HepG2 (cell line): ENCODE data around the gene PLEKHG5. TPM values are rescaled to one million over a fixed set of nuclear protein-coding genes. Genes with fewer than 3 reads are reported as not detected.

Experiments
- ATF1 ChIP-seq: IDR thresholded peaks from 2 replicates; pipeline ENCODE4 v1.6.1; 2016; ENCODE audit warnings: mild to moderate bottlenecking, control low read depth
- FLYWCH1 ChIP-seq: sonication (generic); formaldehyde crosslinking; IDR thresholded peaks from 2 replicates; pipeline ENCODE4 v1.8.1; 2023; ENCODE audit warnings: mild to moderate bottlenecking, missing genetic modification reagents
- HIVEP1 ChIP-seq: sonication (generic); formaldehyde crosslinking; IDR thresholded peaks from 2 replicates; pipeline ENCODE4 v1.4.0; 2020; ENCODE audit warnings: mild to moderate bottlenecking, missing genetic modification reagents
- HNRNPLL ChIP-seq: fragments of 200-400 bp; formaldehyde crosslinking; IDR thresholded peaks from 2 replicates; pipeline ENCODE4 v1.6.1; 2017; ENCODE audit warnings: mild to moderate bottlenecking, low read depth, low read length; ENCODE audit not compliant: poor library complexity, severe bottlenecking
- HOXA7 ChIP-seq: sonication (generic); formaldehyde crosslinking; IDR thresholded peaks from 2 replicates; pipeline ENCODE4 v1.8.1; 2022; ENCODE audit warnings: mild to moderate bottlenecking, missing genetic modification reagents, moderate library complexity
- PCBP1 ChIP-seq: fragments of 200-400 bp; formaldehyde crosslinking; IDR thresholded peaks from 2 replicates; pipeline ENCODE4 v1.6.1; 2017; ENCODE audit warnings: mild to moderate bottlenecking, low read depth, low read length, borderline replicate concordance
- RAD51 ChIP-seq: fragments of 450-650 bp; IDR thresholded peaks from 2 replicates; pipeline ENCODE4 v1.6.1; 2016; ENCODE audit warnings: borderline replicate concordance
- SNAPC2 ChIP-seq: sonication (generic); formaldehyde crosslinking; IDR thresholded peaks from 2 replicates; pipeline ENCODE4 v1.8.1; 2022; ENCODE audit warnings: mild to moderate bottlenecking, missing genetic modification reagents
- TBX2 ChIP-seq: sonication (generic); formaldehyde crosslinking; IDR thresholded peaks from 2 replicates; pipeline ENCODE4 v1.5.0; 2020; ENCODE audit warnings: missing genetic modification reagents, mild to moderate bottlenecking, borderline replicate concordance
- ZBTB1 ChIP-seq: sonication (generic); formaldehyde crosslinking; IDR thresholded peaks from 2 replicates; pipeline ENCODE4 v1.4.0; 2020; ENCODE audit warnings: missing genetic modification reagents, borderline replicate concordance
- ZNF253 ChIP-seq: sonication (generic); formaldehyde crosslinking; IDR thresholded peaks from 2 replicates; pipeline ENCODE4 v1.8.0; 2022; ENCODE audit warnings: mild to moderate bottlenecking, missing genetic modification reagents, borderline replicate concordance
- ZNF430 ChIP-seq: sonication (generic); formaldehyde crosslinking; IDR thresholded peaks from 2 replicates; pipeline ENCODE4 v1.9.0; 2021; ENCODE audit warnings: mild to moderate bottlenecking, missing genetic modification reagents
- ZNF670 ChIP-seq: sonication (generic); formaldehyde crosslinking; IDR thresholded peaks from 2 replicates; pipeline ENCODE4 v1.8.0; 2022; ENCODE audit warnings: mild to moderate bottlenecking, missing genetic modification reagents, borderline replicate concordance
- ZNF7 ChIP-seq: IDR thresholded peaks from 2 replicates; pipeline ENCODE4 v1.6.1; 2016; ENCODE audit warnings: missing biosample characterization, missing genetic modification reagents
- ZNF776 ChIP-seq: sonication (generic); formaldehyde crosslinking; IDR thresholded peaks from 2 replicates; pipeline ENCODE4 v1.4.0; 2020; ENCODE audit warnings: mild to moderate bottlenecking, missing genetic modification reagents
- polyA plus RNA-seq, 8 experiments: library from polyadenylated mRNA; depleted of rRNA in 3 of 8; stranded (reverse) in 7 of 8; unstranded in 1 of 8; fragments of >200 nt; fragmentation: Illumina TruSeq in 4 of 8; extraction: Trizol in 4 of 8; gene quantifications; 2 replicates each; pipeline versions ENCODE4 v1.2.1 to v1.2.3, GENCODE V29; 2011 to 2016; ENCODE audit warnings: low read depth in 4 of 8, missing spikeins in 1 of 8, mixed read lengths in 1 of 8; ENCODE audit not compliant: insufficient read depth in 1 of 8
- total RNA-seq, 5 experiments: library from RNA; depleted of rRNA; stranded (reverse); fragments of >200 nt; fragmentation: Illumina TruSeq; extraction: Trizol; gene quantifications; 2 replicates each; pipeline ENCODE4 v1.2.3, GENCODE V29; 2016; ENCODE audit warnings: low read depth in 1 of 5
- TF ChIP-seq, protein P1 (sequence below): sonication (generic); formaldehyde crosslinking; IDR thresholded peaks from 2 replicates; pipeline ENCODE4 v1.4.0; 2020; ENCODE audit warnings: mild to moderate bottlenecking, missing genetic modification reagents
- TF ChIP-seq, protein P2 (sequence below): sonication (generic); formaldehyde crosslinking; IDR thresholded peaks from 2 replicates; pipeline ENCODE4 v1.4.0; 2020; ENCODE audit warnings: mild to moderate bottlenecking, missing genetic modification reagents
- TF ChIP-seq, protein P3 (sequence below): sonication (generic); formaldehyde crosslinking; IDR thresholded peaks from 2 replicates; pipeline ENCODE4 v1.4.0; 2020; ENCODE audit warnings: missing genetic modification reagents
- TF ChIP-seq, protein P4 (sequence below): sonication (generic); formaldehyde crosslinking; IDR thresholded peaks from 2 replicates; pipeline ENCODE4 v1.4.0; 2020; ENCODE audit warnings: missing genetic modification reagents

Gene PLEKHG5
- total and polyA plus RNA-seq, 2 of the 13 experiments (the other 11 are each of a cell fraction or from before 2014, with no cell fraction given) = 1.9 to 3.5 TPM

DNA sequence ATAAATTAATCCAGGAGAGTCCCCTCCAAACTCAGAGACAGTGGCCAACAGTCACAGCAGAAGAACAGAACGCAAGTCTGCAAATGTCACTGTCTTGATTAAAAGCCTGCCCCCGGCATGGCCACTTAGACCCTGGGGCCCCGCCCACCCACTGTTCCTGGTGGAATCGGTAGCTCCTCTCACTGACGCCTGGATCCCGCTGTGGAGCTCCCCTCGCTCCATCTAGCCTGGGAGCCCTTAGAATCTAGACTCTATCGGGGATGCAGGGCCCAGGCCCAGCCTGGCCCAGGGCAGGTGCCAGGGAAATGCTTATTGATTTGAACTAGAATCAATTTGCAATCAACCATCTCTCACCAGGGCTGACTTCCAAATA lies 21.4 kb upstream of the PLEKHG5 start (continued):
- TF ChIP-seq, protein P1, sequence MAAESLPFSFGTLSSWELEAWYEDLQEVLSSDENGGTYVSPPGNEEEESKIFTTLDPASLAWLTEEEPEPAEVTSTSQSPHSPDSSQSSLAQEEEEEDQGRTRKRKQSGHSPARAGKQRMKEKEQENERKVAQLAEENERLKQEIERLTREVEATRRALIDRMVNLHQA (CRISPR knock-in tag) = no peak
- TF ChIP-seq TBX2 (CRISPR knock-in tag) (no peak), ZNF253 (CRISPR knock-in tag) (no peak), ZNF7 (no peak), RAD51 (no peak), SNAPC2 (CRISPR knock-in tag) (no peak), ZNF776 (CRISPR knock-in tag) (no peak), ZBTB1 (CRISPR knock-in tag) (no peak), ZNF430 (CRISPR knock-in tag) (0 out of 2 replicates have a peak, but pooled peaks have one; percentile 20), ATF1 (CRISPR knock-in tag) (no peak), HIVEP1 (CRISPR knock-in tag) (no peak), PCBP1 (no peak), FLYWCH1 (CRISPR knock-in tag) (no peak), HOXA7 (CRISPR knock-in tag) (no peak), ZNF670 (CRISPR knock-in tag) (no peak), HNRNPLL (no peak)
- TF ChIP-seq, protein P2, sequence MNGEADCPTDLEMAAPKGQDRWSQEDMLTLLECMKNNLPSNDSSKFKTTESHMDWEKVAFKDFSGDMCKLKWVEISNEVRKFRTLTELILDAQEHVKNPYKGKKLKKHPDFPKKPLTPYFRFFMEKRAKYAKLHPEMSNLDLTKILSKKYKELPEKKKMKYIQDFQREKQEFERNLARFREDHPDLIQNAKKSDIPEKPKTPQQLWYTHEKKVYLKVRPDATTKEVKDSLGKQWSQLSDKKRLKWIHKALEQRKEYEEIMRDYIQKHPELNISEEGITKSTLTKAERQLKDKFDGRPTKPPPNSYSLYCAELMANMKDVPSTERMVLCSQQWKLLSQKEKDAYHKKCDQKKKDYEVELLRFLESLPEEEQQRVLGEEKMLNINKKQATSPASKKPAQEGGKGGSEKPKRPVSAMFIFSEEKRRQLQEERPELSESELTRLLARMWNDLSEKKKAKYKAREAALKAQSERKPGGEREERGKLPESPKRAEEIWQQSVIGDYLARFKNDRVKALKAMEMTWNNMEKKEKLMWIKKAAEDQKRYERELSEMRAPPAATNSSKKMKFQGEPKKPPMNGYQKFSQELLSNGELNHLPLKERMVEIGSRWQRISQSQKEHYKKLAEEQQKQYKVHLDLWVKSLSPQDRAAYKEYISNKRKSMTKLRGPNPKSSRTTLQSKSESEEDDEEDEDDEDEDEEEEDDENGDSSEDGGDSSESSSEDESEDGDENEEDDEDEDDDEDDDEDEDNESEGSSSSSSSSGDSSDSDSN (CRISPR knock-in tag) = peak; percentile 2; the same call in 1 of the 2 replicates
- TF ChIP-seq, protein P3, sequence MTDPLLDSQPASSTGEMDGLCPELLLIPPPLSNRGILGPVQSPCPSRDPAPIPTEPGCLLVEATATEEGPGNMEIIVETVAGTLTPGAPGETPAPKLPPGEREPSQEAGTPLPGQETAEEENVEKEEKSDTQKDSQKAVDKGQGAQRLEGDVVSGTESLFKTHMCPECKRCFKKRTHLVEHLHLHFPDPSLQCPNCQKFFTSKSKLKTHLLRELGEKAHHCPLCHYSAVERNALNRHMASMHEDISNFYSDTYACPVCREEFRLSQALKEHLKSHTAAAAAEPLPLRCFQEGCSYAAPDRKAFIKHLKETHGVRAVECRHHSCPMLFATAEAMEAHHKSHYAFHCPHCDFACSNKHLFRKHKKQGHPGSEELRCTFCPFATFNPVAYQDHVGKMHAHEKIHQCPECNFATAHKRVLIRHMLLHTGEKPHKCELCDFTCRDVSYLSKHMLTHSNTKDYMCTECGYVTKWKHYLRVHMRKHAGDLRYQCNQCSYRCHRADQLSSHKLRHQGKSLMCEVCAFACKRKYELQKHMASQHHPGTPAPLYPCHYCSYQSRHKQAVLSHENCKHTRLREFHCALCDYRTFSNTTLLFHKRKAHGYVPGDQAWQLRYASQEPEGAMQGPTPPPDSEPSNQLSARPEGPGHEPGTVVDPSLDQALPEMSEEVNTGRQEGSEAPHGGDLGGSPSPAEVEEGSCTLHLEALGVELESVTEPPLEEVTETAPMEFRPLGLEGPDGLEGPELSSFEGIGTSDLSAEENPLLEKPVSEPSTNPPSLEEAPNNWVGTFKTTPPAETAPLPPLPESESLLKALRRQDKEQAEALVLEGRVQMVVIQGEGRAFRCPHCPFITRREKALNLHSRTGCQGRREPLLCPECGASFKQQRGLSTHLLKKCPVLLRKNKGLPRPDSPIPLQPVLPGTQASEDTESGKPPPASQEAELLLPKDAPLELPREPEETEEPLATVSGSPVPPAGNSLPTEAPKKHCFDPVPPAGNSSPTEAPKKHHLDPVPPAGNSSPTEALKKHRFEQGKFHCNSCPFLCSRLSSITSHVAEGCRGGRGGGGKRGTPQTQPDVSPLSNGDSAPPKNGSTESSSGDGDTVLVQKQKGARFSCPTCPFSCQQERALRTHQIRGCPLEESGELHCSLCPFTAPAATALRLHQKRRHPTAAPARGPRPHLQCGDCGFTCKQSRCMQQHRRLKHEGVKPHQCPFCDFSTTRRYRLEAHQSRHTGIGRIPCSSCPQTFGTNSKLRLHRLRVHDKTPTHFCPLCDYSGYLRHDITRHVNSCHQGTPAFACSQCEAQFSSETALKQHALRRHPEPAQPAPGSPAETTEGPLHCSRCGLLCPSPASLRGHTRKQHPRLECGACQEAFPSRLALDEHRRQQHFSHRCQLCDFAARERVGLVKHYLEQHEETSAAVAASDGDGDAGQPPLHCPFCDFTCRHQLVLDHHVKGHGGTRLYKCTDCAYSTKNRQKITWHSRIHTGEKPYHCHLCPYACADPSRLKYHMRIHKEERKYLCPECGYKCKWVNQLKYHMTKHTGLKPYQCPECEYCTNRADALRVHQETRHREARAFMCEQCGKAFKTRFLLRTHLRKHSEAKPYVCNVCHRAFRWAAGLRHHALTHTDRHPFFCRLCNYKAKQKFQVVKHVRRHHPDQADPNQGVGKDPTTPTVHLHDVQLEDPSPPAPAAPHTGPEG (CRISPR knock-in tag) = no peak
- TF ChIP-seq, protein P4, sequence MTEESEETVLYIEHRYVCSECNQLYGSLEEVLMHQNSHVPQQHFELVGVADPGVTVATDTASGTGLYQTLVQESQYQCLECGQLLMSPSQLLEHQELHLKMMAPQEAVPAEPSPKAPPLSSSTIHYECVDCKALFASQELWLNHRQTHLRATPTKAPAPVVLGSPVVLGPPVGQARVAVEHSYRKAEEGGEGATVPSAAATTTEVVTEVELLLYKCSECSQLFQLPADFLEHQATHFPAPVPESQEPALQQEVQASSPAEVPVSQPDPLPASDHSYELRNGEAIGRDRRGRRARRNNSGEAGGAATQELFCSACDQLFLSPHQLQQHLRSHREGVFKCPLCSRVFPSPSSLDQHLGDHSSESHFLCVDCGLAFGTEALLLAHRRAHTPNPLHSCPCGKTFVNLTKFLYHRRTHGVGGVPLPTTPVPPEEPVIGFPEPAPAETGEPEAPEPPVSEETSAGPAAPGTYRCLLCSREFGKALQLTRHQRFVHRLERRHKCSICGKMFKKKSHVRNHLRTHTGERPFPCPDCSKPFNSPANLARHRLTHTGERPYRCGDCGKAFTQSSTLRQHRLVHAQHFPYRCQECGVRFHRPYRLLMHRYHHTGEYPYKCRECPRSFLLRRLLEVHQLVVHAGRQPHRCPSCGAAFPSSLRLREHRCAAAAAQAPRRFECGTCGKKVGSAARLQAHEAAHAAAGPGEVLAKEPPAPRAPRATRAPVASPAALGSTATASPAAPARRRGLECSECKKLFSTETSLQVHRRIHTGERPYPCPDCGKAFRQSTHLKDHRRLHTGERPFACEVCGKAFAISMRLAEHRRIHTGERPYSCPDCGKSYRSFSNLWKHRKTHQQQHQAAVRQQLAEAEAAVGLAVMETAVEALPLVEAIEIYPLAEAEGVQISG (CRISPR knock-in tag) = no peak
